IMR-90 (cell line): ENCODE results near the gene LRP1B. TPM values are rescaled to one million over a fixed set of nuclear protein-coding genes. Genes with fewer than 3 reads are reported as not detected.

Source experiments
- ATAC-seq: fragments of 200-7000 bp; cut with Tn5 transposase; 2 replicates; pipeline ENCODE4 v1.9.1; 2020; ENCODE audit warnings: low read depth, mild to moderate bottlenecking, moderate library complexity
- BruUV-seq: library from RNA; stranded (reverse); fragments of 400-500 nt; replicated peaks from 2 replicates; lab custom pipeline; 2021; lab: Mats Ljungman, UMichigan
- CTCF ChIA-PET: fragments of 300-600 bp; formaldehyde crosslinking; extraction: SDS; loops from one replicate; lab custom pipeline; 2021; ENCODE audit warnings: antibody characterized with exemption; lab: Yijun Ruan, JAX
- POLR2A ChIA-PET: fragments of 300-600 bp; sonication (Branson Sonifier 250); formaldehyde crosslinking; loops from one replicate; lab custom pipeline; 2022; ENCODE audit warnings: antibody characterized with exemption; ENCODE audit not compliant: unreplicated experiment; lab: Charles Lee
- DNase-seq: peaks from one replicate; pipeline ENCODE4 v3.0.0; 2013
- H2AFZ ChIP-seq: replicated peaks from 2 replicates; pipeline ENCODE3; 2013; ENCODE audit warnings: low read length, mild to moderate bottlenecking; ENCODE audit not compliant: poor library complexity
- H2AK5ac ChIP-seq: 2 replicates; pipeline ENCODE4 v1.6.1; 2013; ENCODE audit warnings: low read depth, low read length, inconsistent platforms
- H2AK9ac ChIP-seq: replicated peaks from 2 replicates; pipeline ENCODE3; 2013; ENCODE audit warnings: mild to moderate bottlenecking, low read depth, low read length, moderate library complexity; ENCODE audit not compliant: poor library complexity
- H2BK120ac ChIP-seq: 2 replicates; pipeline ENCODE4 v1.6.1; 2013; ENCODE audit warnings: low read depth, low read length, inconsistent platforms
- H2BK15ac ChIP-seq: 3 replicates; pipeline ENCODE4 v1.6.1; 2013; ENCODE audit warnings: low read depth, low read length, inconsistent platforms
- H2BK20ac ChIP-seq: 2 replicates; pipeline ENCODE4 v1.6.1; 2013; ENCODE audit warnings: low read depth, mild to moderate bottlenecking, inconsistent platforms, low read length, moderate library complexity
- H2BK5ac ChIP-seq: 2 replicates; pipeline ENCODE4 v1.6.1; 2013; ENCODE audit warnings: mild to moderate bottlenecking, low read depth, low read length, inconsistent platforms; ENCODE audit not compliant: poor library complexity, severe bottlenecking
- H3K14ac ChIP-seq: replicated peaks from 2 replicates; pipeline ENCODE4 v1.6.1; 2013; ENCODE audit warnings: low read depth, low read length, inconsistent platforms
- H3K18ac ChIP-seq: 2 replicates; pipeline ENCODE4 v1.6.1; 2013; ENCODE audit warnings: low read depth, low read length, control low read depth
- H3K23ac ChIP-seq: 2 replicates; pipeline ENCODE4 v1.6.1; 2013; ENCODE audit warnings: low read depth, low read length, inconsistent platforms
- H3K27ac ChIP-seq: 2 replicates; pipeline ENCODE4 v1.5.1; 2013; ENCODE audit warnings: mild to moderate bottlenecking, control low read depth, low read length; ENCODE audit not compliant: insufficient read depth
- H3K27me3 ChIP-seq: 2 replicates; pipeline ENCODE4 v1.6.1; 2013; ENCODE audit warnings: low read length; ENCODE audit not compliant: control insufficient read depth, insufficient read depth
- H3K36me3 ChIP-seq: 2 replicates; pipeline ENCODE4 v1.6.1; 2013; ENCODE audit warnings: low read length, mixed read lengths; ENCODE audit not compliant: control insufficient read depth, insufficient read depth
- H3K4ac ChIP-seq: 2 replicates; pipeline ENCODE4 v1.6.1; 2013; ENCODE audit warnings: low read depth, low read length, inconsistent platforms
- H3K4me1 ChIP-seq: 2 replicates; pipeline ENCODE4 v1.6.1; 2013; ENCODE audit warnings: low read length, mixed read lengths; ENCODE audit not compliant: control insufficient read depth, insufficient read depth
- H3K4me2 ChIP-seq: 2 replicates; pipeline ENCODE4 v1.6.1; 2013; ENCODE audit warnings: low read depth, mild to moderate bottlenecking, control low read depth, low read length, moderate library complexity
- H3K4me3 ChIP-seq: 2 replicates; pipeline ENCODE4 v1.5.1; 2013; ENCODE audit warnings: low read depth, mild to moderate bottlenecking, control low read depth, low read length, moderate library complexity; ENCODE audit not compliant: insufficient read depth
- H3K56ac ChIP-seq: 2 replicates; pipeline ENCODE4 v1.6.1; 2013; ENCODE audit warnings: low read length, inconsistent platforms; ENCODE audit not compliant: insufficient read depth; ENCODE audit errors: extremely low read depth
- H3K79me1 ChIP-seq, 2 experiments: 2 replicates each; pipeline ENCODE4 v1.6.1; 2013; ENCODE audit warnings: low read length in 2 of 2, inconsistent platforms in 1 of 2, low read depth in 1 of 2
- H3K9ac ChIP-seq: 2 replicates; pipeline ENCODE4 v1.6.1; 2013; ENCODE audit warnings: low read depth, low read length, control low read depth
- H3K9me1 ChIP-seq: 2 replicates; pipeline ENCODE4 v1.6.1; 2013; ENCODE audit warnings: low read length, inconsistent platforms; ENCODE audit not compliant: insufficient read depth
- H3K9me3 ChIP-seq: 2 replicates; pipeline ENCODE4 v1.6.1; 2013; ENCODE audit warnings: low read length; ENCODE audit not compliant: control insufficient read depth, insufficient read depth
- H4K20me1 ChIP-seq: 2 replicates; pipeline ENCODE4 v1.6.1; 2013; ENCODE audit warnings: low read length, inconsistent platforms; ENCODE audit not compliant: insufficient read depth
- H4K5ac ChIP-seq: 2 replicates; pipeline ENCODE4 v1.6.1; 2013; ENCODE audit warnings: mild to moderate bottlenecking, low read depth, low read length, control low read depth
- H4K8ac ChIP-seq, 2 experiments: 2 replicates each; pipeline ENCODE4 v1.6.1; 2013; ENCODE audit warnings: low read depth in 2 of 2, low read length in 2 of 2, control low read depth in 1 of 2, inconsistent platforms in 1 of 2
- H4K91ac ChIP-seq: 2 replicates; pipeline ENCODE4 v1.6.1; 2013; ENCODE audit warnings: low read depth, low read length, inconsistent platforms; ENCODE audit not compliant: insufficient read depth
- BHLHE40 ChIP-seq: fragments of 150-350 bp; IDR thresholded peaks from 2 replicates; pipeline ENCODE4 v1.6.1; 2016; ENCODE audit warnings: mild to moderate bottlenecking, low read depth, low read length
- CEBPB ChIP-seq: IDR thresholded peaks from 2 replicates; pipeline ENCODE4 v1.6.1; 2012; ENCODE audit warnings: low read depth, low read length, improper control_type of control experiment
- CHD1 ChIP-seq: IDR thresholded peaks from 2 replicates; pipeline ENCODE4 v1.6.1; 2012; ENCODE audit warnings: low read depth, low read length, improper control_type of control experiment
- FOS ChIP-seq: fragments of 150-350 bp; IDR thresholded peaks from 2 replicates; pipeline ENCODE4 v1.6.1; 2016; ENCODE audit warnings: low read depth, low read length
- MAFK ChIP-seq: IDR thresholded peaks from 2 replicates; pipeline ENCODE4 v1.6.1; 2012; ENCODE audit warnings: low read depth, low read length, improper control_type of control experiment
- MXI1 ChIP-seq: IDR thresholded peaks from 2 replicates; pipeline ENCODE4 v1.6.1; 2012; ENCODE audit warnings: low read depth, mild to moderate bottlenecking, low read length, moderate library complexity, borderline replicate concordance
- NFE2L2 ChIP-seq: fragments of 150-350 bp; IDR thresholded peaks from 2 replicates; pipeline ENCODE4 v1.6.1; 2016; ENCODE audit warnings: low read depth, mild to moderate bottlenecking, low read length
- POLR2A ChIP-seq: IDR thresholded peaks from 2 replicates; pipeline ENCODE4 v1.6.1; 2012; ENCODE audit warnings: mild to moderate bottlenecking, low read depth, low read length
- RAD21 ChIP-seq: IDR thresholded peaks from 2 replicates; pipeline ENCODE4 v1.6.1; 2012; ENCODE audit warnings: low read length, improper control_type of control experiment
- RCOR1 ChIP-seq: IDR thresholded peaks from 2 replicates; pipeline ENCODE4 v1.6.1; 2012; ENCODE audit warnings: mild to moderate bottlenecking, low read length, improper control_type of control experiment; ENCODE audit not compliant: insufficient replicate concordance
- RFX5 ChIP-seq: IDR thresholded peaks from 2 replicates; pipeline ENCODE4 v1.8.0; 2012; ENCODE audit warnings: low read depth, mild to moderate bottlenecking, low read length, moderate library complexity
- SMC3 ChIP-seq: fragments of 150-350 bp; IDR thresholded peaks from 2 replicates; pipeline ENCODE4 v1.6.1; 2016; ENCODE audit warnings: low read depth, mild to moderate bottlenecking, antibody characterized with exemption, low read length, moderate library complexity
- WGBS, 2 experiments: methylation state at CpG; one replicate each; pipeline versions ENCODE4 v1.1.5 to v1.1.7; 2013; ENCODE audit warnings: missing lambda C conversion rate in 2 of 2; ENCODE audit not compliant: insufficient read length in 1 of 2; ENCODE audit errors: extremely low coverage in 2 of 2; 5-methylcytosine and 5-hydroxymethylcytosine counted together
- dilution Hi-C: fragments of 300-500 bp; cut with HindIII; formaldehyde crosslinking; loops from one replicate; pipeline ENCODE4 v1.14.3; 2018; ENCODE audit warnings: low sequenced_read_pairs; ENCODE audit not compliant: unreplicated experiment
- in situ Hi-C: fragments of 300-500 bp; cut with MboI; formaldehyde crosslinking; loops from 3 replicates; pipeline ENCODE4 v1.14.3; 2019; ENCODE audit warnings: low sequenced_read_pairs, inconsistent platforms, mixed read lengths
- intact Hi-C: fragments of 100-400 bp; cut with micrococcal nuclease; formaldehyde crosslinking; loops from 2 replicates; pipeline ENCODE4 v1.10.0; 2022
- polyA plus RNA-seq, 3 experiments: library from polyadenylated mRNA; depleted of rRNA; stranded (reverse); fragments of >200 nt; gene quantifications; 2 replicates each; pipeline ENCODE4 v1.2.3, GENCODE V29; 2012; ENCODE audit warnings: low replicate concordance in 1 of 3
- total RNA-seq: library from RNA; depleted of rRNA; stranded (reverse); fragments of >200 nt; gene quantifications from 2 replicates; pipeline ENCODE4 v1.2.3, GENCODE V29; 2012
- TF ChIP-seq, protein P1 (sequence below): fragments of 150-350 bp; IDR thresholded peaks from 2 replicates; pipeline ENCODE4 v1.6.1; 2017; ENCODE audit warnings: mild to moderate bottlenecking, antibody characterized with exemption, low read length, low read depth
- TF ChIP-seq, protein P2 (sequence below): fragments of 150-350 bp; IDR thresholded peaks from 2 replicates; pipeline ENCODE4 v1.6.1; 2016; ENCODE audit warnings: low read depth, mild to moderate bottlenecking, low read length, moderate library complexity, borderline replicate concordance

Gene LRP1B
- total and polyA plus RNA-seq, 2 of the 4 experiments (the other 2 are of a cell fraction) = under 0.01 to 0.02 TPM

DNA sequence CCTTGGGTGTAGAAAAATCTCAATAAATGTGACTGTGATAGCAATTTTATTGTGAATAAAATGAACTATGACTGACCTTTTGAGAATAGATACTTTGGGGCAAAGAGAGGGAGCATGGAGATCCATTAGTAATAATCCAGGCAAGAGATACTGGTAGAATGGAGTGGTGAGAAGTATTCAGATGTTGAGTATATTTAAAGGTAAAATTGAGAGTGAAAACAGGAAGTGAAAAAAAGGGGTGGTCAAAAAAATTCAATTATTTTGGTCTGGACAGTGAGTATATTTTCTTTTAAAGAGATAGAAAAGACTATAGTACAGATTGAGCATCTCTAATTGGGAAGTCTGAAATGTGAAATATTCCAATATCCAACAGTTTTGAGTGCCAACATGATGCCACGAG lies 1835.0 kb downstream of the LRP1B start:
- Histone ChIP-seq H2AK5ac (no peak overlapping the region), H3K36me3 (no peaks in the 10 kb centered on the region), H3K27ac (no peak overlapping the region), H3K79me1 (no peaks in the 10 kb centered on the region), H4K5ac (no peak overlapping the region), H2BK20ac (no peak overlapping the region), H2BK5ac (no peak overlapping the region), H3K56ac (no peak overlapping the region), H2BK120ac (no peak overlapping the region), H3K18ac (no peak overlapping the region), H2AFZ (no peak overlapping the region), H3K4me2 (no peak overlapping the region), H3K9ac (no peak overlapping the region), H3K4me1 (no peaks in the 10 kb centered on the region), H3K27me3 (no peaks in the 10 kb centered on the region), H3K14ac (no peak overlapping the region), H4K91ac (no peak overlapping the region), H4K20me1 (no peaks in the 10 kb centered on the region), H4K8ac (no peak overlapping the region), H2BK15ac (no peak overlapping the region), H3K4ac (no peak overlapping the region), H3K9me3 (0 out of 2 replicates have a peak, but pooled peaks cover 2% of the 10 kb centered on the region), H3K23ac (no peak overlapping the region), H2AK9ac (no peak overlapping the region), H3K4me3 (no peak overlapping the region), H3K9me1 (no peaks in the 10 kb centered on the region)
- ChIA-PET CTCF (no interaction called here), POLR2A (no interaction called here)
- in situ Hi-C loops (no loop called here), dilution Hi-C loops (no loop called here), intact Hi-C loops (no loop called here)
- DNase-seq (no peak), ATAC-seq (no peak)
- WGBS, 2 experiments = no CpG with 5 or more reads among the region's 1 CpG
- no TSS peak for BruUV-seq
- no peak for TF ChIP-seq RCOR1
- no peak for TF ChIP-seq RFX5
- no peak for TF ChIP-seq SMC3
- TF ChIP-seq MAFK = no peak
- no peak for TF ChIP-seq CEBPB
- no peak for TF ChIP-seq FOS
- TF ChIP-seq, protein P1, sequence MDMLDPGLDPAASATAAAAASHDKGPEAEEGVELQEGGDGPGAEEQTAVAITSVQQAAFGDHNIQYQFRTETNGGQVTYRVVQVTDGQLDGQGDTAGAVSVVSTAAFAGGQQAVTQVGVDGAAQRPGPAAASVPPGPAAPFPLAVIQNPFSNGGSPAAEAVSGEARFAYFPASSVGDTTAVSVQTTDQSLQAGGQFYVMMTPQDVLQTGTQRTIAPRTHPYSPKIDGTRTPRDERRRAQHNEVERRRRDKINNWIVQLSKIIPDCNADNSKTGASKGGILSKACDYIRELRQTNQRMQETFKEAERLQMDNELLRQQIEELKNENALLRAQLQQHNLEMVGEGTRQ = no peak
- TF ChIP-seq RAD21 = no peak
- TF ChIP-seq NFE2L2 = no peak
- no peak for TF ChIP-seq MXI1
- TF ChIP-seq CHD1 = no peak
- no peak for TF ChIP-seq BHLHE40
- TF ChIP-seq, protein P2, sequence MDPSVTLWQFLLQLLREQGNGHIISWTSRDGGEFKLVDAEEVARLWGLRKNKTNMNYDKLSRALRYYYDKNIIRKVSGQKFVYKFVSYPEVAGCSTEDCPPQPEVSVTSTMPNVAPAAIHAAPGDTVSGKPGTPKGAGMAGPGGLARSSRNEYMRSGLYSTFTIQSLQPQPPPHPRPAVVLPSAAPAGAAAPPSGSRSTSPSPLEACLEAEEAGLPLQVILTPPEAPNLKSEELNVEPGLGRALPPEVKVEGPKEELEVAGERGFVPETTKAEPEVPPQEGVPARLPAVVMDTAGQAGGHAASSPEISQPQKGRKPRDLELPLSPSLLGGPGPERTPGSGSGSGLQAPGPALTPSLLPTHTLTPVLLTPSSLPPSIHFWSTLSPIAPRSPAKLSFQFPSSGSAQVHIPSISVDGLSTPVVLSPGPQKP = no peak
- no peak for TF ChIP-seq POLR2A
